COLO829 (cell line): Measurements from ENCODE around the gene SDHA.
"Not testable (repeated sequence)": the region's sequence is repeated elsewhere in the genome, so short reads cannot be mapped to it uniquely, and the experiment has no call there.

Experiments
- DNase-seq: peaks from one replicate; pipeline ENCODE4 v3.0.0; 2012; ENCODE audit warnings: low spot score

Gene SDHA

DNA sequence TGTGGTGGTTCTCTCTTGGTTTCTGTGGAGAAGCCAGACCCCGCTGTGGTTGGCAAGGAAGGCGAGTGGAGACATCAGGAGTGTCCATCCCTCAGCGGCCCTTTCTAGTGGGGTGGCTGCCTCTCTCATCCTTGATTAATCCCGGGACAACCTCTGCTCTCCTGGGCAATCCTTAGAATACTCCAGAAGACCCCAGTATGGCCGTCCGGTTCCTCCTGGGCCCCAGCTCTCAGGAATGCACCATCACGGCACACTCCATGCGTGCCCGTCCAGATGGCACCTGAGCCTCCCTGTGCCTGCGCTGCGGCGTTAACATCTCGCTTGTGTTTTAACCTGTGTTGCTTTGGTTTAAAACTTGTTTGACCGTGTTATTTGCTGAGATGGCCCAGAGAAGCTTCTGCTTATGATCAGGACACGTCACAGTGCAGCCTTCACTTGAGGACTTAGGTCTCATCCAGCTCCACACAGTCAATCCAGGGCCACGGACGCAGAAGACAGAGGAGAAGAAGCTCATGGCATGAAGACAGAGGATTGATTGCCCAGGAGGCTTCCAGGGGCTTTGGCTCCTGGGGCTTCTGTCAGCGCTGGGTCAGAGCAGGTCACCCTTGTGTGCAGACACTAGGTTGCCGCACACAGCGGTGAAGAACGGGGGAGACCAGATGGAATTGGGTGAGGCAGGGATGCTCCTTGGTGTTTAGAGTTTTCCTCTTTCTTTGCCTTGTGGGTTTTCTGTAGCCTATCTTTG lies 82.7 kb downstream of the SDHA start:
- not testable (repeated sequence) for DNase-seq

DNA sequence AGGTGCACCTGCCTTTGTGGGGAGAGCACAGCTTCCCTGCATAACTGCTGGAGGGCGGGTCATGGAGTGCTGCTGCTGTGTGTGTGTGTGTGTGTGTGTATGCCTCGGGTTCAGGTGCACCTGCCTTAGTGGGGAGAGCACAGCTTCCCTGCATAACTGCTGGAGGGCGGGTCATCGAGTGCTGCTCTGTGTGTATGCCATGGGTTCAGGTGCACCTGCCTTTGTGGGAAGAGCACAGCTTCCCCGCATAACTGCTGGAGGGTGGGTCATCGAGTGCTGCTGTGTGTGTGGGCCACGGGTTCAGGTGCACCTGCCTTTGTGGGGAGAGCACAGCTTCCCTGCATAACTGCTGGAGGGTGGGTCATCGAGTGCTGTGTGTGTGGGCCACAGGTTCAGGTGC lies 84.3 kb downstream of the SDHA start:
- not testable (repeated sequence) for DNase-seq

DNA sequence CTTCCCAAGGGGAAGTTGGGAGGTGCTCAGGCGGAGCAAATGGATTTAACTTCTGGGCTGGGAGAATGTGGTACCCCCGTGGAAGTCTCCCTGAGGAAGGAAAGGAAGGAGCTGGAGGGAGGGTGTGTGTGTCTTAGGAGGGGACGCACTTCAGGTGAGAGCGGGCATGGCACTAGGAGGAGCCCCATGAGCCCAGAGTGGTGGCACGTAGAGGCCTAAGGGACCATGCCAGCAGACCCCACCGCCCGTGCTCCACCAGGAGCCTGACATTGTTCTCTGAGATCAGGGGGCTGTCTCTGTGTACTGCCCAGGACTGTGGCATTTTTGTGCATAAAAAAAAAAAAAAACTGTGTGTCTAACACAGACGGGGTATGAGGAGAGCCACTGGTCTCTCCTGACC lies 84.8 kb downstream of the SDHA start:
- DNase-seq = no peak

DNA sequence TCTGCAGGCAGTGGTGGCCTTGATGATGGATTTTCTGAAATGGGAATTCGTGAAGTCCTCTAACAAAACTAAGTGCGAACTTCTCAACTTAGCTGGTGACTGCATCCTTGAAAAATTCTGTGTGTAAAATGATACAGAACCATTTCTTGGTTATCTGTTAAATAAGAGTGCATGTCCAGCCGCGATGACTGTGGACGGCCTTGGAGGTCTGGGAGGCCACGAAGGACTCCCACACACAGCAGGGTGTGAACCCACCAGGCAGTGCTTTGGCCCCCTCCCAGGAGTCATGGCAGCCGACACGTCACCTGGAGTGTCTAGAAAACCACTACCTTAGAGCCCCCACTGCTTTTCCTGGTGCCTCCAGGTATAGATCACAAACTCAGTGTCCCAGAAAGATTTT lies 85.6 kb downstream of the SDHA start:
- DNase-seq = not testable (repeated sequence)

DNA sequence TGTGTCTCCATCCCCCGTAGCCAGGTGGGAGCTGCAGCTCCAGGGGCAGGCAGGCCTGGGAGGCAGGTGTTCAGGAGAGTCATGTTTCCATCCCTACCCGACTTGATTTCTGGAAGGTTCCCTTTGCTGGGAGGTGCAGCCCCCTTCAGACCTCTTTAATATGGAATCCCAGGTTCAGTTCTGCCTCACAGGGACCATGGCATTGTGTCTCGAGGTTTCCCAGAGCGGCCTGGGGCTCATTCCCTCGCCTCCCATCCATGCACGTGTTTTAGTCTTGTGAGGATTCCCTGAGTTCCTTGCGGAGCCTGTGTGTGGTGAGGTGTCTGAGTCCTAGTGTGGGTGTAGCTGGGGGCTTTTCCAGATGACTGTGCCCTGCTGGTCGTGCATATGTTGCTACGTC lies 86.9 kb downstream of the SDHA start:
- DNase-seq = no peak

DNA sequence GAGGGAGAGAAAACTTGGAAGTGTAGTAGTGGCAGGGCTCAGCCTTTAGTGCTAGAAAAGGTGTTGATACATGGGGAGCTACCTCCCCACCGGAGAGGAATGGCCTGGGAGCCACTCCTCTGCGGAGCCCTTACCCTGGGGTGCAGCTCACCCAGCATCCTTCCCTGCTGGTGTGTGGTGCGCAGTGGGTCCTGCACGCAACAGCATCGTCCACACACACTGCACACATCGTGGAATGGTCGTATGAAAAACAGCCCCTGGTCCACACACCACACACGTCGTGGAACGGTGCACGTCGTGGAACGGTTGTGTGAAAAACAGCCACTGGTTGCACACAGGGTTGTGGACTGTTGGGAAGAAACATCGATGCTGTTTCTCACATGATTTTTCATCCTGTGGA lies 87.3 kb downstream of the SDHA start:
- no peak for DNase-seq

DNA sequence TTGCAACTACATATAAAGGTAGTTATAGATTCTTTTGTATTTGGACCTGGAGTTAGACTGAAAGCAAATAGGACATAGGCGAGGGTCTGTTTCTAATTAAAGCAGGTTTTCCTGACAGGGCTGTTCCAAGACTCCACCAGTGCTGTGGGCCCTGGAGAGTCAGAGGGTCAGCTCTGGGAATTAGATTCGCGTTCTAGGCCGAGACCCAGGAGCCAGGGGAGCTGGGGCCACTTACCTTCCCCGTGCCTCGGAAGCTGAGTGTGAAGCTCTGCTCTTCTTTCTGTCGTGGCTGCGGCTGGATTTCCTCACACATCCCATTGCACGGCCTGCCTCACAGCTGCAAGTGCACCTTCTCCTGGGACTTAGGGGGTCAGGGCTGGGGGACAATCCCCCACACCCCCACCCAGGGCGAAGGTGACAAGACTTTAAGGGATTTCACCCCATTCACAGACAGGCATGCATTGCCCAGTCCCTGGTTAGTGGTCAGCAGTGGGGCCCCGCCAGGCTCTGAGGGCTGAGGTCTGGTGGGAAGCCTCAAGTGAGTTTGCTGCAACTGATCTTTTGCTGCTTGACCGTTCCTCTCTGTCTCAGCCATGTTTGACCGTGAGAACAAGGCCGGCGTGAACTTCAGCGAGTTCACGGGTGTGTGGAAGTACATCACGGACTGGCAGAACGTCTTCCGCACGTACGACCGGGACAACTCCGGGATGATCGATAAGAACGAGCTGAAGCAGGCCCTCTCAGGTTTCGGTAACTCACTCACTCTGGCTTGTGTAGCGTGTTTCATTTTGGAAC lies 88.1 kb downstream of the SDHA start:
- no peak for DNase-seq
